Peyer's patch (tissue), 4 donors: Measurements from ENCODE around the gene NASP.

Experiments
- CTCF ChIP-seq, 6 experiments: fragments of 450-650 bp in 4 of 6; fragments of 200-600 bp in 2 of 6; sonication (generic) in 1 of 6; IDR thresholded peaks; one replicate each; pipeline ENCODE4 v1.5.1; 2017 to 2019; ENCODE audit warnings: antibody characterized with exemption in 6 of 6, mild to moderate bottlenecking in 3 of 6, moderate library complexity in 1 of 6
- POLR2A ChIP-seq, 2 donors: fragments of 450-650 bp; IDR thresholded peaks; one replicate each; pipeline ENCODE4 v1.5.1; 2017; ENCODE audit warnings: antibody characterized with exemption in 2 of 2, mild to moderate bottlenecking in 2 of 2, moderate library complexity in 2 of 2

DNA sequence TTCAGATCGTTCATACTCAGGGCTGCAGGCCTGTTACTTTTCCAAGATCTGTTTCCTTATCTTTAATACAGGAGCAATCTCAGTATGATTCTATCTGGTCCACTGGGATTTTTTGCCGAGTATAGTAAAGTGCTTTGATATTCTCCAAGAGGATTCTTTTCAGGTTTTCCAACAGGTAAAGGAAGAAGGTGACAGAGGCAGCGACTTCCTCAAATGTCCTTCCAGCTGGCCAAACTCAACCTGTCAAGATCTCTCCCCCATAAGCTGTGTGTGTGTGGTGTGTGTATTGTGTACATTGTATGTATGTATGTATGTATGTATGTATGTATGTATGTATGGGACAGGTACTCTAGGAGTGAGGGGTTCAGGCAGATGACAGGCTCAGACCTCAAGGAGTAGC is 32.2 kb upstream of the NASP start:
- TF ChIP-seq CTCF (IDR thresholded peaks at IDR 0.05): no peak
- no peak for TF ChIP-seq POLR2A (IDR thresholded peaks at IDR 0.05)
